HepG2 (cell line): Measurements from ENCODE around the gene IFI35. TPM values are rescaled to one million over a fixed set of nuclear protein-coding genes. Genes with fewer than 3 reads are reported as not detected.

Experiments
- AHR ChIP-seq: IDR thresholded peaks from 2 replicates; pipeline ENCODE4 v1.6.1; 2018; ENCODE audit warnings: missing genetic modification reagents, missing compliant biosample characterization
- CENPBD1 ChIP-seq: sonication (generic); formaldehyde crosslinking; IDR thresholded peaks from 2 replicates; pipeline ENCODE4 v1.8.0; 2022; ENCODE audit warnings: missing genetic modification reagents, low read depth, mild to moderate bottlenecking, borderline replicate concordance
- FOXK2 ChIP-seq: fragments of 450-650 bp; IDR thresholded peaks from 2 replicates; pipeline ENCODE4 v1.6.1; 2016
- GABPB1 ChIP-seq: IDR thresholded peaks from 2 replicates; pipeline ENCODE4 v1.6.1; 2016; ENCODE audit warnings: mild to moderate bottlenecking, missing genetic modification reagents, moderate library complexity, missing compliant biosample characterization
- IKZF4 ChIP-seq: sonication (generic); formaldehyde crosslinking; IDR thresholded peaks from 2 replicates; pipeline ENCODE4 v1.5.1; 2020; ENCODE audit warnings: borderline replicate concordance, mild to moderate bottlenecking, low read depth, missing genetic modification reagents; ENCODE audit errors: not compliant biosample characterization
- KLF9 ChIP-seq: IDR thresholded peaks from 2 replicates; pipeline ENCODE4 v1.6.1; 2016; ENCODE audit warnings: low read depth
- KMT2A ChIP-seq: sonication (generic); formaldehyde crosslinking; IDR thresholded peaks from 2 replicates; pipeline ENCODE4 v1.4.0; 2020; ENCODE audit warnings: missing genetic modification reagents
- MAZ ChIP-seq, 2 experiments: sonication (generic) in 1 of 2; formaldehyde crosslinking in 1 of 2; IDR thresholded peaks; 2 replicates each; pipeline versions ENCODE4 v1.5.0 to v1.6.1; 2012 to 2020; ENCODE audit warnings: low read depth in 2 of 2, mild to moderate bottlenecking in 2 of 2, borderline replicate concordance in 1 of 2, improper control_type of control experiment in 1 of 2, low read length in 1 of 2, missing genetic modification reagents in 1 of 2, moderate library complexity in 1 of 2
- MEIS2 ChIP-seq: sonication (generic); formaldehyde crosslinking; IDR thresholded peaks from 2 replicates; pipeline ENCODE4 v1.9.0; 2021; ENCODE audit warnings: mild to moderate bottlenecking, missing genetic modification reagents
- NCOA1 ChIP-seq: sonication (generic); formaldehyde crosslinking; IDR thresholded peaks from 2 replicates; pipeline ENCODE4 v1.9.0; 2021; ENCODE audit warnings: missing genetic modification reagents
- NFE2L1 ChIP-seq: sonication (generic); formaldehyde crosslinking; IDR thresholded peaks from 2 replicates; pipeline ENCODE4 v1.4.0; 2020; ENCODE audit warnings: missing genetic modification reagents, mild to moderate bottlenecking, borderline replicate concordance
- NR2F2 ChIP-seq: IDR thresholded peaks from 2 replicates; pipeline ENCODE4 v1.6.1; 2012; ENCODE audit warnings: low read depth, inconsistent platforms, borderline replicate concordance
- PAWR ChIP-seq: sonication (generic); formaldehyde crosslinking; IDR thresholded peaks from 2 replicates; pipeline ENCODE4 v1.4.0; 2020; ENCODE audit warnings: missing genetic modification reagents, mild to moderate bottlenecking, borderline replicate concordance
- POLR2AphosphoS5 ChIP-seq: IDR thresholded peaks from 2 replicates; pipeline ENCODE4 v1.6.1; 2012; ENCODE audit warnings: low read depth, low read length
- SKI ChIP-seq: fragments of 450-650 bp; IDR thresholded peaks from one replicate; pipeline ENCODE4 v1.6.1; 2018; ENCODE audit warnings: mild to moderate bottlenecking; ENCODE audit not compliant: partially characterized antibody
- TAF1 ChIP-seq: sonication (generic); formaldehyde crosslinking; IDR thresholded peaks from 2 replicates; pipeline ENCODE4 v1.4.0; 2020; ENCODE audit warnings: missing genetic modification reagents
- TRIM24 ChIP-seq: sonication (generic); formaldehyde crosslinking; IDR thresholded peaks from 2 replicates; pipeline ENCODE4 v1.8.0; 2022; ENCODE audit warnings: mild to moderate bottlenecking, missing genetic modification reagents
- ZBTB39 ChIP-seq: sonication (generic); formaldehyde crosslinking; IDR thresholded peaks from 2 replicates; pipeline ENCODE4 v1.5.0; 2020; ENCODE audit warnings: missing genetic modification reagents
- ZBTB4 ChIP-seq: sonication (generic); formaldehyde crosslinking; IDR thresholded peaks from 2 replicates; pipeline ENCODE4 v1.4.0; 2020; ENCODE audit warnings: missing genetic modification reagents, mild to moderate bottlenecking, borderline replicate concordance
- ZKSCAN8 ChIP-seq: IDR thresholded peaks from 2 replicates; pipeline ENCODE4 v1.6.1; 2016; ENCODE audit warnings: borderline replicate concordance, missing genetic modification reagents, missing compliant biosample characterization
- ZNF280B ChIP-seq: sonication (generic); formaldehyde crosslinking; IDR thresholded peaks from 2 replicates; pipeline ENCODE4 v1.5.0; 2020; ENCODE audit warnings: missing genetic modification reagents, mild to moderate bottlenecking, borderline replicate concordance
- ZNF451 ChIP-seq: sonication (generic); formaldehyde crosslinking; IDR thresholded peaks from 2 replicates; pipeline ENCODE4 v1.5.0; 2020; ENCODE audit warnings: mild to moderate bottlenecking, missing genetic modification reagents
- ZNF746 ChIP-seq: sonication (generic); formaldehyde crosslinking; IDR thresholded peaks from 2 replicates; pipeline ENCODE4 v1.8.0; 2022; ENCODE audit warnings: mild to moderate bottlenecking, missing genetic modification reagents
- polyA plus RNA-seq, 8 experiments: library from polyadenylated mRNA; depleted of rRNA in 3 of 8; stranded (reverse) in 7 of 8; unstranded in 1 of 8; fragments of >200 nt; fragmentation: Illumina TruSeq in 4 of 8; extraction: Trizol in 4 of 8; gene quantifications; 2 replicates each; pipeline versions ENCODE4 v1.2.1 to v1.2.3, GENCODE V29; 2011 to 2016; ENCODE audit warnings: low read depth in 4 of 8, missing spikeins in 1 of 8, mixed read lengths in 1 of 8; ENCODE audit not compliant: insufficient read depth in 1 of 8
- total RNA-seq, 5 experiments: library from RNA; depleted of rRNA; stranded (reverse); fragments of >200 nt; fragmentation: Illumina TruSeq; extraction: Trizol; gene quantifications; 2 replicates each; pipeline ENCODE4 v1.2.3, GENCODE V29; 2016; ENCODE audit warnings: low read depth in 1 of 5

Gene IFI35
- total and polyA plus RNA-seq, 2 of the 13 experiments (the other 11 are each of a cell fraction or from before 2014, with no cell fraction given): 28.9 to 38.1 TPM

- TF ChIP-seq KMT2A (CRISPR knock-in tag) (peak; percentile 34; the same call in 1 of the 2 replicates), NCOA1 (CRISPR knock-in tag) (peak; percentile 64; the same call in 1 of the 2 replicates), SKI (peak; percentile 63), ZNF746 (CRISPR knock-in tag) (0 out of 2 replicates have a peak, but pooled peaks have one; percentile 5), FOXK2 (no peak), GABPB1 (peak; percentile 92), NFE2L1 (CRISPR knock-in tag) (no peak), ZKSCAN8 (CRISPR knock-in tag) (0 out of 2 replicates have a peak, but pooled peaks have one; percentile 42), TAF1 (CRISPR knock-in tag) (peak; percentile 79), ZBTB4 (0 out of 2 replicates have a peak, but pooled peaks have one; percentile 4), AHR (peak; percentile 4; the same call in 1 of the 2 replicates), MEIS2 (CRISPR knock-in tag) (no peak), POLR2AphosphoS5 (peak; percentile 54; the same call in 1 of the 2 replicates), ZNF280B (no peak), MAZ (IDR thresholded peaks at IDR 0.05; ENCODE audit: borderline replicate concordance, low read depth, low read length) (peak; percentile 69; the same call in 1 of the 2 replicates), MAZ (CRISPR knock-in tag; IDR thresholded peaks at IDR 0.05; ENCODE audit: low read depth) (no peak), CENPBD1 (CRISPR knock-in tag) (no peak), NR2F2 (peak; percentile 7; the same call in 1 of the 2 replicates), IKZF4 (CRISPR knock-in tag) (peak; percentile 31), TRIM24 (CRISPR knock-in tag) (no peak), KLF9 (CRISPR knock-in tag) (peak; percentile 78; the same call in 1 of the 2 replicates), ZNF451 (peak; percentile 56), PAWR (CRISPR knock-in tag) (no peak), ZBTB39 (peak; percentile 12; the same call in 1 of the 2 replicates)
These were observed 26.3 kb upstream of the IFI35 start, which contains the start of gene RUNDC1 (continued) for GRCh38 chr17:42980274-42980765.
